GM18519 (cell line): Measurements from ENCODE around the gene CCDC92.

Experiments used
- ATAC-seq: cut with Tn5 transposase; IDR thresholded peaks from one replicate; pipeline ENCODE4 v1.9.1; 2021; ENCODE audit warnings: mild to moderate bottlenecking, moderate library complexity; ENCODE audit not compliant: unreplicated experiment, low FRiP score

Gene CCDC92

DNA sequence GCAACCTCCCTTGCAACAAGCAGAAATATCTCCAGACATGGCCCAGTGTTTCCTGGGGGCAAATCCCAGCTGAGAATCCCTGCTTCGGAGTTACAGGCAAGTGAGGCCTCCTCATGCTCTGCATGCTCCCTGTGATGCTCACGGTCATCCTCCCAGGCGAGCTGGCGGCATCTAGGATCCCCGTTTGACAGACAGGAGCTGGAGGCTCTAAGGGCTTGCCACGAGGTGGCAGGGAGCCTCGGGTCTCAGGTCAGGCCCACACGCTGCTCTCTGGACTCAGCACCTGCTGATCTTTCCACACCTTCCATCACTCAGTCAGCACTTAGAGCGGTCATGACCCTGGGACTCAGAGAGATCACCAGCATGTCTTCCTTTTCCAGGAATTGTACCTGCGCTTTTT lies 79.8 kb downstream of the CCDC92 start:
- no peak for ATAC-seq

DNA sequence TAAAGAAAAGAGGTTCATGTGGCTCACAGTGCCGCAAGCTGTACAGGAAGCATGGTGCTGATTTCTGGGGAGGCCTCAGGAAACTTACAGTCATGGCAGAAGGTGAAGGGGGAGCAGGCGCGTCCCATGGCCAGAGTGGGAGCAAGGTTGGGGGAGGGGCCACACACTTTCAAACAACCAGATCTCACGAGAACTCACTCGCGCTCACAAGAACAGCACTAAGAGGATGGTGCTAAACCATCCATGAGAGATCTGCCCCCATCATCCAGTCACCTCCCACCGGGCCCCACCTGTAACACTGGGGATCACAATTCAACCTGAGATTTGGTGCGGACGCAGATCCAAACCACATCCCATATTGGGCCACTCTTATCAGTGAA lies 80.5 kb downstream of the CCDC92 start:
- ATAC-seq: no peak

- ATAC-seq: no peak
Measured at GRCh38 chr12:123891516-123892179, 81.0 kb downstream of the CCDC92 start.

DNA sequence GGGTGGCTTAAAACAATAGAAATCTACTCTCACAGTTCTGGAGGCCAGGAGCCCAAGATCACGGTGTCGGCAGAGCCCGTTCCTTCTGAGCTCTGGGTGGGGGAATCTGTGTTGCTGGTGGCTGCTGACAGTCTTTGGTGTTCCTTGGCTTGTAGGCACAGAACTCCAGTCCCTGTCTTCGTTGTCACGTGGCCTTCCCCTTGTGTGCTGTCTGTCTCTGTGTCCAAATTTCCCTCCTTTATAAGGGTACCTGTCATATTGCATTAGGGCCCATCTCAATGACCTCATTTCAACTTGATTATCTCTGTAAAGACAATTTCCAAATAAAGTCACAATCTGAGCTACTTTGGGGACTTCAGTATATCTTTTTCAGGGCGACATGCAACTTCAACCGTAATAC lies 81.6 kb downstream of the CCDC92 start:
- no peak for ATAC-seq

DNA sequence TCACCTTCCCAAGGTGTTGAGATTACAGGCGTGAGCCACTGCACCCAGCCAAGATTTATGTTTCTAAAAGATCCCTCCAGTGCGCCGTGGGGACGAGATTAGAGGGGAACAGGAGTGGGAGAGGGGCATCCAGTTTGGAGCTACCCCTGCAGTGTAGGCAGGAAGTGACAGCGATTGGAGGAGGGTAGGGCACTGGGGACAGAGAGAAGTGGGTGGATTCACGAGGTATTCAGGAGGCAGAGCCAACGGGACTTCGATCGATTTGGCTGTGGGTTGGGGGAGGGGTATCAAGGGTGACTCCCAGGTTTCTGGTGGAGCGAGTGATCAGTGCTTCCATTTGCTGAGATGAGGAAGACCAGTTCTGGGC lies 82.1 kb downstream of the CCDC92 start:
- no peak for ATAC-seq

GRCh38 chr12:123889848-123890535 lies 82.6 kb downstream of the CCDC92 start:
- ATAC-seq: no peak

GRCh38 chr12:123888989-123889388 lies 83.6 kb downstream of the CCDC92 start:
- ATAC-seq: no peak

DNA sequence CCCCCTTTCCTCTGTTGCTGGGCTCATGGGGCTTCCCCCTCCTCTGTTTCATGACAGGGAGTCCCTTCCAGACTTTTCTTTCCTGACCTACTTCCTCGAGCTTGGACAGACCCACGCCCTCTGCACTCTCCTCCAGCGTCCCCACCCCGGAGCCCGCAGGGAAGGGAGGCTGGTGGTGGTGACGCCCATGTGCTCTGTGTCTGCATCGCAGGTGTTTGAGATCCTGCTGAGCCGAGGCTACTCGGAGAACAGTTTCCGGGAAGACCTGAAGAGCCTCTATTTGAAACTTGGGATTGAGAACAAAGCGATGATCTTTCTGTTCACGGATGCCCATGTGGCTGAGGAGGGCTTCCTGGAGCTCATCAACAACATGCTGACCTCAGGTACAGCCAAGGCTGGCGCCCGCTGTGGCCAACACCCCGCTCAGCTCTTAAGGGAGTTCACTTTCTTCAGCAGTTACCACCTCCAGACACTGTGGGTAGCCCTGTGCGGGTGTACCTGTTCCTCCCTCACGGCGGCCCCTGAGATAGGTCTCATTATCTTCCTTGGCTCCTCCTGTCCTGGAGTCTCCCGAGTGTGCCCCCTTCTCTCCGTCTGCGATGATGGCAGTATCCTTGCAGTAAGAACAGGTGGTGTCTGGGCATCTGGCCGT lies 85.6 kb downstream of the CCDC92 start:
- ATAC-seq: no peak

DNA sequence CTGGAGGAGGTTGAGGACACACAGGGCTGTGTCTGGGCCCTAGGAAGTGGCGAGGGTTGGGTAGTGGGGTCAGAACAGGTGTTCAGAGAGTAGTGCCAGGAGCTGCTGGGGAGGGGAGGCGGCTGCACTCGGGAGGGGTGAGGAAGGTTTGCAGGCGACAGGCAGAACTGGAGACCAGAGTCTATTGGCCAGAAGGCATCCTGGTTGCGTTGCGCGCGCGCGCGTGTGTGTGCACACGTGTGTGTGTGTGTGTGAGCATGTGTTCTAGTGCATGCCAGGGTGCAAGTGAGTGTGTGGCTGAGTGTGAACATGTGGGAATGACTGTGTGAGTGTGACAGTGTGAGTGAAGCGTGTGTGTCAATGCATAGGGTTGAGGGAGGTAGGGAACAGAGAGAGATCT lies 86.4 kb downstream of the CCDC92 start:
- no peak for ATAC-seq
